HEK293T (cell line): Measurements from ENCODE around the gene SCN8A.

Source experiments
- CTCF ChIA-PET: fragments of 350-600 bp; formaldehyde crosslinking; extraction: SDS; loops from one replicate; lab custom pipeline; 2021; ENCODE audit warnings: antibody characterized with exemption, inconsistent platforms; lab: Yijun Ruan, JAX
- POLR2A ChIA-PET: fragments of 350-600 bp; formaldehyde crosslinking; extraction: SDS; loops from one replicate; lab custom pipeline; 2020; ENCODE audit warnings: antibody characterized with exemption, inconsistent platforms; lab: Yijun Ruan, JAX
- DNase-seq: peaks from one replicate; pipeline ENCODE4 v3.0.0; 2012; ENCODE audit warnings: mixed read lengths; ENCODE audit errors: extremely low spot score
- ARNT ChIP-seq: fragments of 450-650 bp; IDR thresholded peaks from 2 replicates; pipeline ENCODE4 v1.6.1; 2017; ENCODE audit warnings: mild to moderate bottlenecking
- BHLHE40 ChIP-seq: fragments of 450-650 bp; IDR thresholded peaks from 2 replicates; pipeline ENCODE4 v1.6.1; 2016; ENCODE audit warnings: mild to moderate bottlenecking, moderate library complexity, borderline replicate concordance
- CTBP1 ChIP-seq: fragments of 450-650 bp; IDR thresholded peaks from 2 replicates; pipeline ENCODE4 v1.6.1; 2016; ENCODE audit warnings: borderline replicate concordance
- ELF4 ChIP-seq: fragments of 450-650 bp; IDR thresholded peaks from 2 replicates; pipeline ENCODE4 v1.6.1; 2017; ENCODE audit warnings: antibody characterized with exemption
- FOXA1 ChIP-seq: fragments of 450-650 bp; IDR thresholded peaks from 2 replicates; pipeline ENCODE4 v1.6.1; 2016; ENCODE audit warnings: mild to moderate bottlenecking
- FOXK2 ChIP-seq: fragments of 450-650 bp; IDR thresholded peaks from 2 replicates; pipeline ENCODE4 v1.6.1; 2016; ENCODE audit warnings: mild to moderate bottlenecking
- FOXM1 ChIP-seq: fragments of 450-650 bp; IDR thresholded peaks from 2 replicates; pipeline ENCODE4 v1.6.1; 2017; ENCODE audit warnings: mild to moderate bottlenecking, borderline replicate concordance
- HDGF ChIP-seq: fragments of 450-650 bp; IDR thresholded peaks from 2 replicates; pipeline ENCODE4 v1.6.1; 2017; ENCODE audit warnings: antibody characterized with exemption, borderline replicate concordance
- L3MBTL2 ChIP-seq: fragments of 450-650 bp; conservative IDR thresholded peaks from 2 replicates; pipeline ENCODE4 v1.6.1; 2016; ENCODE audit warnings: mild to moderate bottlenecking
- LEF1 ChIP-seq: fragments of 450-650 bp; IDR thresholded peaks from 2 replicates; pipeline ENCODE4 v1.6.1; 2017; ENCODE audit warnings: mild to moderate bottlenecking, borderline replicate concordance
- NFRKB ChIP-seq: fragments of 450-650 bp; IDR thresholded peaks from 2 replicates; pipeline ENCODE4 v1.6.1; 2016; ENCODE audit warnings: mild to moderate bottlenecking, moderate library complexity
- SP1 ChIP-seq: fragments of 450-650 bp; IDR thresholded peaks from 2 replicates; pipeline ENCODE4 v1.6.1; 2017
- SUZ12 ChIP-seq: fragments of 450-650 bp; IDR thresholded peaks from 2 replicates; pipeline ENCODE4 v1.6.1; 2016; ENCODE audit warnings: mild to moderate bottlenecking
- TARDBP ChIP-seq: fragments of 450-650 bp; IDR thresholded peaks from 2 replicates; pipeline ENCODE4 v1.6.1; 2016
- ZNF384 ChIP-seq: fragments of 450-650 bp; IDR thresholded peaks from 2 replicates; pipeline ENCODE4 v1.6.1; 2016
- TF ChIP-seq, protein P1 (sequence below): fragments of 450-650 bp; IDR thresholded peaks from 2 replicates; pipeline ENCODE4 v1.6.1; 2016

Gene SCN8A

DNA sequence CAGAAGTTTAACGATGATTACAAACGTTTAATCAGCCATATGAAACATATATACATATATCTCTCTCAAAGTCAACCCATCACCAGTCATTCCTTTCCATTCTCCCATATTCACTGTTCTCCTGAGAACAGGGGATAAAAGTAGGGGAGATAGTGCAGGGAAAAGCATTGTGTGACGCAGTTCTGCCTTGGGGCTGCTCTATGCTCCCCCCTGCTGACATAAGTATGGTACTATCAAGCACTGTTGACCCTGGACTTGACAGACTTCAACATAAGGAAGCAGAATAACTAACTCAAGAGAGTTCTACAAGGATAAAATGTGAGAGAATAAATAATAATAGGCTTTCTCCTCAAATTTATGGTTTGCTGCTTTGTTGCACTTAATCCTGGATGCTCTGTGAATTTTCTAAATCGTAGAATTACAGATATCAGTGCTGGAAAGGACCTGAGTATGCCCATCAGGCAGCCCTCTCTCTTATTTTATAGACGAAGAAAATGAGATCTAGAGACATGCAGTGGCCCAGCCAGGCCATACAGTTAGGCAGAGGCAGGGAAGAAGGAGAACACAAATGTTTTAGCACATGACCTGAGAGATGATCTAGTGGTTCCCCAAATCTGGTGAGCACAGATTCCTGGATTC lies 87.2 kb downstream of the SCN8A start:
- peak; percentile 73 for DNase-seq
- no peak for TF ChIP-seq BHLHE40
- no peak for TF ChIP-seq FOXK2
- TF ChIP-seq NFRKB, result no peak
- no peak for TF ChIP-seq HDGF
- no peak for TF ChIP-seq ELF4
- no peak for TF ChIP-seq L3MBTL2
- no peak for TF ChIP-seq TARDBP
- no peak for TF ChIP-seq ARNT
- no peak for TF ChIP-seq CTBP1
- no peak for TF ChIP-seq ZNF384
- TF ChIP-seq FOXM1, result no peak
- ChIA-PET POLR2A (no interaction called here), CTCF (no interaction called here)

DNA sequence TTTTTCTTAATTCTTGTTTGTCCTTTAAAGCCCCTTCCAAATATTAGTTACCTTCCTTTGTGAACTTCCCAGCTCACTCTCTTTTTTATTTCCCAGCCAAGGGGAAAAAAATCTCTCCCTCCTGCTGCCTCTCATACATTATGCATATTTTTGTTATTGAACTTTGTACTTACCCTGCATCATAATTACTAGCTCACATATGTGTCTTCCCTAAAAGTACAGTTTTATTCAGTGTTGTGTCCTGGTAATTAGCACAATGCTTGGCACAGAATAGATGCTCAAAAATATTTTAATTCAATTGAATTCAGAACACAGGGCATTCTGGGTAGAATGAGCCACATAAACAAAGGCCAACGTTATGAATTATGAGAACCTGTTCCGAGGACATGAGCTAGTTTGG lies 91.9 kb downstream of the SCN8A start:
- DNase-seq, result no peak
- CTCF ChIA-PET, result interaction anchor here (1.6 kb wide), 1 partner anchor 262 kb away, joined by 3 read pairs; no protein-coding TSS in a partner anchor
- POLR2A ChIA-PET, result no interaction called here
- TF ChIP-seq SUZ12 (no peak), SP1 (no peak), ARNT (no peak), TARDBP (no peak), HDGF (no peak), FOXM1 (no peak), NFRKB (no peak), LEF1 (no peak), BHLHE40 (no peak), ZNF384 (no peak), FOXA1 (no peak), ELF4 (no peak), L3MBTL2 (no peak), CTBP1 (no peak), FOXK2 (no peak)
- TF ChIP-seq, protein P1, sequence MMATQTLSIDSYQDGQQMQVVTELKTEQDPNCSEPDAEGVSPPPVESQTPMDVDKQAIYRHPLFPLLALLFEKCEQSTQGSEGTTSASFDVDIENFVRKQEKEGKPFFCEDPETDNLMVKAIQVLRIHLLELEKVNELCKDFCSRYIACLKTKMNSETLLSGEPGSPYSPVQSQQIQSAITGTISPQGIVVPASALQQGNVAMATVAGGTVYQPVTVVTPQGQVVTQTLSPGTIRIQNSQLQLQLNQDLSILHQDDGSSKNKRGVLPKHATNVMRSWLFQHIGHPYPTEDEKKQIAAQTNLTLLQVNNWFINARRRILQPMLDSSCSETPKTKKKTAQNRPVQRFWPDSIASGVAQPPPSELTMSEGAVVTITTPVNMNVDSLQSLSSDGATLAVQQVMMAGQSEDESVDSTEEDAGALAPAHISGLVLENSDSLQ, result no peak

DNA sequence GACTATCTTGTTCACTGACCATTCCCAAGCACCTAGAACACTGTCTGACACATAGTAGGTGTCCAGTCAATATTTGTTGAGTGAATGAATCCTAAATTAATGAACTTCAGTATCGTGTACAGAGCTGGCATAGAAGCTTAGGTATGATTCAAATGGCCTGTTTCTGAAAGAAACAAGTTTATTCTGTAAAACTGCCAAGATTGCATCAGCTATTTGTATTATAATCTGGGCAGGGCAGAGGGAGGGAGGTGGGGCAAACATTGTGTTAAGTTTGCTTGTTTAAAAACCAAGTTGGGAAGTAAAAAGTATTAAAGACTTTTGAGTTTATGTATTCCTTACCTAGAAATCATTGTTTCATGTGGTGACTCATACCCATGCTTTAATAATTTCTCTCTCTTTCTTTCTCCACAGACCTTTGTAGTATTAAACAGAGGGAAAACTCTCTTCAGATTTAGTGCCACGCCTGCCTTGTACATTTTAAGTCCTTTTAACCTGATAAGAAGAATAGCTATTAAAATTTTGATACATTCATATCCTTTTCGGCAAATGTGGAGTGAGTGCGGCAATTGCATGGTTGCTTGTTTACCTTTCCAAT lies 92.8 kb downstream of the SCN8A start:
- ChIA-PET POLR2A (interaction anchor here (0.6 kb wide), 1 partner anchor 154 kb away, joined by 3 read pairs; no protein-coding TSS in a partner anchor), CTCF (interaction anchor here (1.1 to 1.6 kb wide), 2 partner anchors 11 to 262 kb away, joined by 3 read pairs; no protein-coding TSS in a partner anchor)
- no peak for TF ChIP-seq NFRKB
- TF ChIP-seq HDGF, result no peak
- TF ChIP-seq, protein P1, result no peak
- no peak for TF ChIP-seq FOXK2
- TF ChIP-seq ZNF384, result no peak
- no peak for TF ChIP-seq SUZ12
- no peak for DNase-seq

DNA sequence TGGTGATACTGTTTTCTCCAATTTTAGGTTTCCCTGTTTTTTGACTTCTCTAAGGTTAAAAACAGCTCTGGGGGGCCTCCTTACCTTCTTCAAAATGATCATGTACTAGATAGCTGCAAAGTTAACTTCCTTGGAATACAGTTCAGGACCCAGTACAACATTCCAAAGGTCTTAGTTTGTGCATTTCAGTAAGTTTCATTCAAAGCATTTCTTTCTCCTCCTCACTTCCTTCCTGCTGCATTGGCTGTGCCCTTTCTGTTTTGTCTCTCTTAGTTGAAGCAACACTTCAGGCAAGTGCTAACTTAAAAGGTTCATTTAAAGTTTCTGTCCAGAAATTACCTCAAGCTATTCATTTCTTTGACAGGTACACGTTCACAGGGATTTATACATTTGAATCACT lies 95.7 kb downstream of the SCN8A start:
- POLR2A ChIA-PET, result no interaction called here
- no peak for DNase-seq
- CTCF ChIA-PET, result no interaction called here
- TF ChIP-seq HDGF, result no peak
- no peak for TF ChIP-seq BHLHE40
- no peak for TF ChIP-seq FOXM1
- no peak for TF ChIP-seq SUZ12
- TF ChIP-seq L3MBTL2, result no peak
- TF ChIP-seq ARNT, result no peak
- no peak for TF ChIP-seq CTBP1
- TF ChIP-seq TARDBP, result no peak
- no peak for TF ChIP-seq SP1
- TF ChIP-seq, protein P1, result no peak
- TF ChIP-seq FOXA1, result no peak
- no peak for TF ChIP-seq ZNF384
- TF ChIP-seq ELF4, result no peak

DNA sequence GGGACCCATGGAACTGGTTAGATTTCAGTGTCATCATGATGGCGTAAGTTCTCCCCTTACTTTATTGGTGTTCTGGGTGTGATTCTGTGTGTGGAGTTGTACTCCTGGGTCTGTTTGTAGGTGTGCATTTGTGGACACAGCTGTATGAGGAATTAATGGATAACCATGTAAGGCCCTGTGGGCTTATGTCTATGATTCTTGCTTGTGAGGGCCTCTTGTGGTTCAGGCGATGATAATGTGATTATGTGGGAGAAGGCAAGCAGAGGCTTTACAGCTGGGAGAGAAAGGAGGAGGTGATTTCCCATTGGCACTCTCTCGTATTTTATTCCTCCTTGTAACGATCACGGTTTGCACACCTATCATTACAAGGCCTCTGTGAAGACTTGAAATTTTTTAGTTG lies 96.1 kb downstream of the SCN8A start:
- POLR2A ChIA-PET, result no interaction called here
- no peak for DNase-seq
- TF ChIP-seq HDGF (no peak), ARNT (no peak), SP1 (no peak), NFRKB (no peak), FOXA1 (no peak), SUZ12 (no peak), L3MBTL2 (no peak), FOXK2 (no peak), BHLHE40 (no peak), TARDBP (no peak), ELF4 (no peak), LEF1 (no peak), CTBP1 (no peak), ZNF384 (no peak), FOXM1 (no peak)
- TF ChIP-seq, protein P1, result no peak
- CTCF ChIA-PET, result no interaction called here
